ENCODE results near the gene ACOT7. TPM values are rescaled to one million over a fixed set of nuclear protein-coding genes. Genes with fewer than 3 reads are reported as not detected.

The ACOT7 gene
- total and polyA plus RNA-seq, 3 donors from 2014 or later = 50.3 to 72.8 (median 52.5) TPM

DNA sequence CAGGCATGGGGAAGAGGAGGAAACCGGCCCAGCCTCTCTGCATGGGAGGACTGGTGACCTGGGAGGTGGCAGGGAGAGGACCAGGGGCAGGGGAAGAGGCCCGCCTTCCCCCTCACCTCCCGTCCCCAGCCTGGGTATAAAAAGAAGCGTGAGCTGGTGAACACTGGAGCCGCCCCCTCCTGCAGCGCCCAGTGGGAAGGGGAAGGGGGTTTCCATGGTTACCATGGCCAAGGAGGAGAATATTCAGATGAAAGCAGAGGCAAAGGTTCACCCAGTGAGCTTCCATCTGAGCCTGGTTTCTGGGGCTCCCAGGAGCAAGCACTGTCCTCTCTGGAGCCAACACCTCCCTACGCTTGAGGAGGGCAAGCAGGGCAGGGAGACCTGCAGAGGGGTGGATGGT lies 54.9 kb downstream of the ACOT7 start:
- Histone ChIP-seq H3K4me3 (no peak overlapping the region), H3K27ac (no peak overlapping the region), H3K36me3 (ENCODE audit: low read depth, missing control alignments) (no peaks in the 10 kb centered on the region), H3K9me3 (no peaks in the 10 kb centered on the region), H3K27me3 (no peaks in the 10 kb centered on the region), H3K4me1 (no peaks in the 10 kb centered on the region)
- WGBS, 2 donors = 88 to 92% methylated on average over 7 of the region's 7 CpGs
- intact Hi-C loops (cut with DNase I; ENCODE audit: low total_unique reads) = no loop called here
- TF ChIP-seq POLR2A (IDR thresholded peaks at IDR 0.05) = no peak
- no peak for TF ChIP-seq CTCF (IDR thresholded peaks at IDR 0.05)
- no peak for DNase-seq

- intact Hi-C loops (cut with DNase I; ENCODE audit: low total_unique reads) = no loop called here
- Histone ChIP-seq H3K36me3 (ENCODE audit: low read depth, missing control alignments) (no peaks in the 10 kb centered on the region), H3K27ac (no peak overlapping the region), H3K27me3 (no peaks in the 10 kb centered on the region), H3K4me3 (no peak overlapping the region), H3K9me3 (no peaks in the 10 kb centered on the region), H3K4me1 (no peaks in the 10 kb centered on the region)
- DNase-seq = no peak
- no peak for TF ChIP-seq POLR2A (IDR thresholded peaks at IDR 0.05)
- no peak for TF ChIP-seq CTCF (IDR thresholded peaks at IDR 0.05)
- WGBS, 2 donors = 89 to 91% methylated on average over 13 to 22 of the region's 22 CpGs
These were observed 56.6 kb downstream of the ACOT7 start for GRCh38 chr1:6336776-6337622.

- TF ChIP-seq POLR2A (IDR thresholded peaks at IDR 0.05) = no peak
- no peak for TF ChIP-seq CTCF (IDR thresholded peaks at IDR 0.05)
- H3K4me1 ChIP-seq = no peaks in the 10 kb centered on the region
- H3K36me3 ChIP-seq (ENCODE audit: low read depth, missing control alignments) = no peaks in the 10 kb centered on the region
- no peaks in the 10 kb centered on the region for H3K9me3 ChIP-seq
- no peak overlapping the region for H3K4me3 ChIP-seq
- 90 to 94% methylated on average over 10 to 13 of the region's 14 CpGs for WGBS, 2 donors
- no peaks in the 10 kb centered on the region for H3K27me3 ChIP-seq
- no peak overlapping the region for H3K27ac ChIP-seq
- intact Hi-C loops (cut with DNase I; ENCODE audit: low total_unique reads) = no loop called here
- DNase-seq = no peak
These were observed 59.1 kb downstream of the ACOT7 start for GRCh38 chr1:6334261-6334993.

DNA sequence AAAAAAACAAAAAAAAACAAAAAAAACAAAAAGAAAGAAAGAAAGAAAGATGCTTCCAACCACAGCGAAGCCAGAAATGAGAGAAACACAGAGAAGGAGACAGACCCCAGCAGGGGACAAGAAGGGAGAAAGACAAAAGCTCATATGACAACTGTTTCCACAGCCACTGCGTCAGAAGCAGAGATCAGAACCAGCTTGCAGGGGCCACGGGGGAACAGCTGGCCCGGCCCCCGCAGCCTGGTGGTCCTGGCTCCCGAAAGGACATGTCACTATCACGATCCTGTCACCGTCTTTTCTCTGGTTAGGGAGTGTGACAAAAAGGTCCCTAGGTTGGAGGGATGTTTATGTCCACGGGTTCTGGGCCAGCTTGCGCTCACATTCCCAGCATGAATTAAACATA lies 60.7 kb downstream of the ACOT7 start:
- no peak for DNase-seq
- Histone ChIP-seq H3K27ac (no peak overlapping the region), H3K36me3 (ENCODE audit: low read depth, missing control alignments) (no peaks in the 10 kb centered on the region), H3K4me1 (peaks cover 3% of the 10 kb centered on the region), H3K4me3 (no peak overlapping the region), H3K27me3 (no peaks in the 10 kb centered on the region), H3K9me3 (no peaks in the 10 kb centered on the region)
- intact Hi-C loops (cut with DNase I; ENCODE audit: low total_unique reads) = no loop called here
- no peak for TF ChIP-seq CTCF (IDR thresholded peaks at IDR 0.05)
- no peak for TF ChIP-seq POLR2A (IDR thresholded peaks at IDR 0.05)
- 93 to 97% methylated on average over 8 to 10 of the region's 10 CpGs for WGBS, 2 donors

Measured in testis (tissue), 3 donors.